Psoas muscle (tissue), 8 donors: ENCODE data around the gene HKDC1. TPM values are rescaled to one million over a fixed set of nuclear protein-coding genes. Genes with fewer than 3 reads are reported as not detected.

ENCODE experiments used
- ATAC-seq, 4 donors: fragments of 200-7000 bp; cut with Tn5 transposase; one replicate each; pipeline ENCODE4 v1.9.1; 2020; ENCODE audit warnings: moderate library complexity in 3 of 4, mild to moderate bottlenecking in 2 of 4
- DNase-seq, 2 donors: peaks; one replicate each; pipeline ENCODE4 v3.0.0-alpha.2; 2020
- H3K27ac ChIP-seq: fragments of 200-600 bp; one replicate; pipeline ENCODE4 v1.8.0; 2022
- H3K27me3 ChIP-seq, 3 donors: fragments of 200-600 bp in 1 of 3; one replicate each; pipeline versions ENCODE4 v1.6.1 to v1.8.0; 2013 to 2022; ENCODE audit warnings: low read length in 2 of 3, mild to moderate bottlenecking in 2 of 3, moderate library complexity in 1 of 3; ENCODE audit not compliant: insufficient read depth in 3 of 3
- H3K36me3 ChIP-seq, 2 donors: fragments of 200-600 bp in 1 of 2; one replicate each; pipeline versions ENCODE4 v1.6.1 to v1.8.0; 2013 to 2022; ENCODE audit warnings: low read depth in 1 of 2, mild to moderate bottlenecking in 1 of 2, moderate library complexity in 1 of 2; ENCODE audit not compliant: insufficient read depth in 1 of 2
- H3K4me1 ChIP-seq: fragments of 200-600 bp; one replicate; pipeline ENCODE4 v1.8.0; 2022
- H3K4me3 ChIP-seq: fragments of 200-600 bp; one replicate; pipeline ENCODE4 v1.8.0; 2022; ENCODE audit warnings: mild to moderate bottlenecking
- H3K9me3 ChIP-seq: fragments of 200-600 bp; one replicate; pipeline ENCODE4 v1.8.0; 2022
- CTCF ChIP-seq: fragments of 200-600 bp; IDR thresholded peaks from one replicate; pipeline ENCODE4 v1.8.0; 2022; ENCODE audit warnings: antibody characterized with exemption
- WGBS, 3 donors: extraction: QIAGEN DNeasy Blood & Tissue Kit; methylation state at CpG; one replicate each; pipeline versions ENCODE4 v1.1.6 to v1.1.7; 2013; 5-methylcytosine and 5-hydroxymethylcytosine counted together
- intact Hi-C, 2 donors: fragments of 100-400 bp; cut with DNase I; formaldehyde crosslinking; loops; one replicate each; pipeline versions ENCODE4 v1.11.0 to v1.14.2; 2022
- polyA plus RNA-seq, 3 donors: library from polyadenylated mRNA; stranded (reverse); fragments of 200-250 nt; gene quantifications; one replicate each; pipeline ENCODE4 v1.2.3, GENCODE V29; 2013
- total RNA-seq, 4 donors: library from RNA; stranded (reverse); fragmentation: NEBNext Ultra II Directional in 2 of 4; extraction: Animal tissue kit (Norgen Biotek cat#: 25700) in 2 of 4; gene quantifications; one replicate each; pipeline versions ENCODE4 v1.2.1 to v1.2.4, GENCODE V29; 2021 to 2023
- donor health status: healthy with polysubstance abuse.
- donor health status: DM: no; HTN: no; CAD: no; lungs with moderate emphysema.
- donor health status: Bipolar disorder and iron deficiency.
- donor health status: healthy.
- donor health status: DM: yes; HTN: yes; CAD: no.
- donor health status: DM: no; HTN: no; CAD: no.
- donor health status: DM: no; HTN: no; CAD: no.
- donor health status: DM: yes; HTN: yes; CAD: no.

HKDC1 gene
- total and polyA plus RNA-seq, 7 donors: 0.03 TPM; not detected in 5

GRCh38 chr10:69209787-69210484 lies 10.2 kb upstream of the HKDC1 start:
- WGBS, 3 donors: 56 to 79% (median 70%) methylated on average over 3 of the region's 3 CpGs
- H3K27ac ChIP-seq: no peak overlapping the region
- no peaks in the 10 kb centered on the region for H3K9me3 ChIP-seq
- no peak for TF ChIP-seq CTCF
- no peak for ATAC-seq
- no peaks in the 10 kb centered on the region for H3K27me3 ChIP-seq
- peaks cover 7% of the 10 kb centered on the region for H3K4me1 ChIP-seq
- intact Hi-C loops: no loop called here
- H3K36me3 ChIP-seq: peaks cover 12 to 48% of the 10 kb centered on the region in 2 donors
- H3K4me3 ChIP-seq: no peak overlapping the region
- DNase-seq: no peak

- no peak for TF ChIP-seq CTCF
- Histone ChIP-seq H3K27me3 (no peaks in the 10 kb centered on the region), H3K27ac (no peak overlapping the region), H3K9me3 (no peaks in the 10 kb centered on the region), H3K4me1 (peaks cover 7% of the 10 kb centered on the region), H3K4me3 (no peak overlapping the region), H3K36me3 (peaks cover 9 to 36% of the 10 kb centered on the region in 2 donors)
- ATAC-seq (no peak), DNase-seq (no peak)
- 51 to 60% (median 53%) methylated on average over 2 of the region's 2 CpGs for WGBS, 3 donors
- intact Hi-C loops: no loop called here
Observed at GRCh38 chr10:69211104-69211503, 9.0 kb upstream of the HKDC1 start.

- no peak for TF ChIP-seq CTCF
- DNase-seq: no peak
Observed at GRCh38 chr10:69211524-69211923, 8.6 kb upstream of the HKDC1 start.

GRCh38 chr10:69213591-69214311 lies 6.4 kb upstream of the HKDC1 start:
- intact Hi-C loops: no loop called here
- TF ChIP-seq CTCF: no peak
- no peak overlapping the region for H3K27ac ChIP-seq

More at GRCh38 chr10:69211524-69211923, 8.6 kb upstream of the HKDC1 start:
- 79 to 84% (median 82%) methylated on average over 3 of the region's 3 CpGs for WGBS, 3 donors
- H3K36me3 ChIP-seq: peaks cover 9 to 32% of the 10 kb centered on the region in 2 donors
- H3K4me3 ChIP-seq: no peak overlapping the region
- H3K27ac ChIP-seq: no peak overlapping the region
- no peaks in the 10 kb centered on the region for H3K9me3 ChIP-seq
- H3K27me3 ChIP-seq: no peaks in the 10 kb centered on the region
- intact Hi-C loops: no loop called here
- peaks cover 7% of the 10 kb centered on the region for H3K4me1 ChIP-seq
- ATAC-seq: no peak

More at GRCh38 chr10:69213591-69214311, 6.4 kb upstream of the HKDC1 start:
- Histone ChIP-seq H3K36me3 (peaks cover 0 to 10% of the 10 kb centered on the region in 2 donors), H3K9me3 (no peaks in the 10 kb centered on the region), H3K4me1 (peaks cover 7% of the 10 kb centered on the region), H3K27me3 (no peaks in the 10 kb centered on the region), H3K4me3 (no peak overlapping the region)
- peak in 3 of 4 donors; percentile 30 to 55 (median 39) for ATAC-seq
- 28 to 39% (median 34%) methylated on average over 5 of the region's 5 CpGs for WGBS, 3 donors
- no peak for DNase-seq
